DOHH2 (cell line): ENCODE data around the gene FOXD4.
"Not testable (repeated sequence)": the region's sequence is repeated elsewhere in the genome, so short reads cannot be mapped to it uniquely, and the experiment has no call there.

Source experiments
- CTCF ChIP-seq: fragments of 200-600 bp; sonication (generic); IDR thresholded peaks from one replicate; pipeline ENCODE4 v1.5.1; 2014; ENCODE audit warnings: antibody characterized with exemption, mild to moderate bottlenecking, low read depth, low read length; ENCODE audit not compliant: poor library complexity, severe bottlenecking
- EZH2phosphoT487 ChIP-seq: fragments of 200-600 bp; sonication (generic); IDR thresholded peaks from 2 replicates; pipeline ENCODE4 v1.6.1; 2017; ENCODE audit warnings: borderline replicate concordance, mild to moderate bottlenecking, antibody characterized with exemption, low read length, moderate library complexity, mixed read lengths

- TF ChIP-seq CTCF, EZH2phosphoT487: not testable (repeated sequence)
Observed at GRCh38 chr9:78333-78732, 39.9 kb downstream of the FOXD4 start.
